ENCODE data around the gene IMMT.
"Not testable (repeated sequence)": the region's sequence is repeated elsewhere in the genome, so short reads cannot be mapped to it uniquely, and the experiment has no call there.

IMMT gene

GRCh38 chr2:86232910-86233309 lies 37.6 kb upstream of the IMMT start:
- H3K4me3 ChIP-seq (ENCODE audit: control insufficient read depth, low read depth, low read length) = no peak overlapping the region
- no peak for TF ChIP-seq CTCF (IDR thresholded peaks at IDR 0.05; ENCODE audit: control insufficient read depth, insufficient read depth, low read depth, low read length, missing control alignments)
- no peak for DNase-seq (ENCODE audit: low read depth)

- no peak for TF ChIP-seq CTCF (IDR thresholded peaks at IDR 0.05; ENCODE audit: control insufficient read depth, insufficient read depth, low read depth, low read length, missing control alignments)
- no peak overlapping the region for H3K4me3 ChIP-seq (ENCODE audit: control insufficient read depth, low read depth, low read length)
These were observed 37.1 kb upstream of the IMMT start for GRCh38 chr2:86232373-86232784.

GRCh38 chr2:86231680-86232372 lies 36.6 kb upstream of the IMMT start:
- TF ChIP-seq CTCF (IDR thresholded peaks at IDR 0.05; ENCODE audit: control insufficient read depth, insufficient read depth, low read depth, low read length, missing control alignments) = no peak
- DNase-seq (ENCODE audit: low read depth) = no peak
- no peak overlapping the region for H3K4me3 ChIP-seq (ENCODE audit: control insufficient read depth, low read depth, low read length)

More at GRCh38 chr2:86232373-86232784, 37.1 kb upstream of the IMMT start:
- no peak for DNase-seq (ENCODE audit: low read depth)

- no peak for DNase-seq (ENCODE audit: low read depth)
- no peak for TF ChIP-seq CTCF (IDR thresholded peaks at IDR 0.05; ENCODE audit: control insufficient read depth, insufficient read depth, low read depth, low read length, missing control alignments)
- H3K4me3 ChIP-seq (ENCODE audit: control insufficient read depth, low read depth, low read length) = no peak overlapping the region
These were observed 35.7 kb upstream of the IMMT start for GRCh38 chr2:86230961-86231360.

GRCh38 chr2:86229221-86229620 lies 34.0 kb upstream of the IMMT start:
- no peak for TF ChIP-seq CTCF (IDR thresholded peaks at IDR 0.05; ENCODE audit: control insufficient read depth, insufficient read depth, low read depth, low read length, missing control alignments)
- H3K4me3 ChIP-seq (ENCODE audit: control insufficient read depth, low read depth, low read length) = no peak overlapping the region
- DNase-seq (ENCODE audit: low read depth) = no peak

- DNase-seq (ENCODE audit: low read depth) = not testable (repeated sequence)
These were observed 33.3 kb upstream of the IMMT start for GRCh38 chr2:86228574-86228973.

GRCh38 chr2:86227685-86228084 lies 32.4 kb upstream of the IMMT start:
- TF ChIP-seq CTCF (IDR thresholded peaks at IDR 0.05; ENCODE audit: control insufficient read depth, insufficient read depth, low read depth, low read length, missing control alignments) = no peak
- no peak for DNase-seq (ENCODE audit: low read depth)
- no peak overlapping the region for H3K4me3 ChIP-seq (ENCODE audit: control insufficient read depth, low read depth, low read length)

More at GRCh38 chr2:86228574-86228973, 33.3 kb upstream of the IMMT start:
- H3K4me3 ChIP-seq (ENCODE audit: control insufficient read depth, low read depth, low read length) = not testable (repeated sequence)

All from AG09309 (cell line).